Activated CD4-positive, alpha-beta T cell treated with anti-CD3 and anti-CD28 coated beads, Interleukin-2, amount 50 U/mL, for 16 hours (primary cell): Measurements from ENCODE around the gene ZSCAN26.
A peak's percentile ranks its signal among the peaks of the same experiment; 100 is the strongest.
"Not testable (repeated sequence)": the region's sequence is repeated elsewhere in the genome, so short reads cannot be mapped to it uniquely, and the experiment has no call there.

Experiments
- DNase-seq: peaks from one replicate; pipeline ENCODE4 v3.0.0-alpha.2; 2020

ZSCAN26 gene

GRCh38 chr6:28257042-28257441, 9.9 kb upstream of the ZSCAN26 start:
- DNase-seq = no peak

GRCh38 chr6:28258877-28259777, 7.8 kb upstream of the ZSCAN26 start, which contains the start of gene NKAPL:
TSS of gene NKAPL (plus strand) at chr6:28259297. CDS start at chr6:28259372, 75 bp downstream.
- DNase-seq = peak; percentile 14

GRCh38 chr6:28263922-28264321, 3.0 kb upstream of the ZSCAN26 start:
- no peak for DNase-seq

GRCh38 chr6:28264834-28265401, 2.0 kb upstream of the ZSCAN26 start:
- no peak for DNase-seq

GRCh38 chr6:28266563-28266961, 381 bp upstream of the ZSCAN26 start:
- DNase-seq = no peak

- DNase-seq = no peak
Measured at GRCh38 chr6:28267695-28268059, 734 bp downstream of the ZSCAN26 start.

- peak; percentile 69 for DNase-seq
Measured at GRCh38 chr6:28269492-28269891, 2.5 kb downstream of the ZSCAN26 start.

- peak; percentile 10 for DNase-seq
Measured at GRCh38 chr6:28274888-28275287, 7.9 kb downstream of the ZSCAN26 start.

GRCh38 chr6:28277746-28278145, 10.8 kb downstream of the ZSCAN26 start:
- no peak for DNase-seq

GRCh38 chr6:28280595-28281287, 13.8 kb downstream of the ZSCAN26 start:
- DNase-seq = no peak

- peak; percentile 64 for DNase-seq
Measured at GRCh38 chr6:28281288-28282064, 14.5 kb downstream of the ZSCAN26 start, which contains the start of gene PGBD1. TSS of gene PGBD1 (plus strand) at chr6:28281572. CDS start at chr6:28283814, 2,242 bp downstream.

- no peak for DNase-seq
Measured at GRCh38 chr6:28282926-28283325, 16.0 kb downstream of the ZSCAN26 start.

- DNase-seq = no peak
Measured at GRCh38 chr6:28291573-28291972, 24.6 kb downstream of the ZSCAN26 start.

- DNase-seq = no peak
Measured at GRCh38 chr6:28295326-28295725, 28.4 kb downstream of the ZSCAN26 start.

GRCh38 chr6:28296520-28297060, 29.6 kb downstream of the ZSCAN26 start:
- no peak for DNase-seq

GRCh38 chr6:28303570-28303969, 36.6 kb downstream of the ZSCAN26 start:
- no peak for DNase-seq

GRCh38 chr6:28306363-28306762, 39.4 kb downstream of the ZSCAN26 start:
- DNase-seq = not testable (repeated sequence)

GRCh38 chr6:28311139-28311823, 44.3 kb downstream of the ZSCAN26 start:
- DNase-seq = no peak

- no peak for DNase-seq
Measured at GRCh38 chr6:28312939-28313338, 46.0 kb downstream of the ZSCAN26 start.

- DNase-seq = no peak
Measured at GRCh38 chr6:28315628-28316027, 48.7 kb downstream of the ZSCAN26 start.

GRCh38 chr6:28317866-28318265, 50.9 kb downstream of the ZSCAN26 start:
- DNase-seq = not testable (repeated sequence)

- no peak for DNase-seq
Measured at GRCh38 chr6:28322661-28323060, 55.7 kb downstream of the ZSCAN26 start.
